ENCODE results near the gene KRTAP12-4. TPM values are rescaled to one million over a fixed set of nuclear protein-coding genes. Genes with fewer than 3 reads are reported as not detected.

KRTAP12-4 gene
- total and polyA plus RNA-seq, 9 of the 15 experiments (the other 6 are each of a cell fraction or from before 2014, with no cell fraction given) = not detected

DNA sequence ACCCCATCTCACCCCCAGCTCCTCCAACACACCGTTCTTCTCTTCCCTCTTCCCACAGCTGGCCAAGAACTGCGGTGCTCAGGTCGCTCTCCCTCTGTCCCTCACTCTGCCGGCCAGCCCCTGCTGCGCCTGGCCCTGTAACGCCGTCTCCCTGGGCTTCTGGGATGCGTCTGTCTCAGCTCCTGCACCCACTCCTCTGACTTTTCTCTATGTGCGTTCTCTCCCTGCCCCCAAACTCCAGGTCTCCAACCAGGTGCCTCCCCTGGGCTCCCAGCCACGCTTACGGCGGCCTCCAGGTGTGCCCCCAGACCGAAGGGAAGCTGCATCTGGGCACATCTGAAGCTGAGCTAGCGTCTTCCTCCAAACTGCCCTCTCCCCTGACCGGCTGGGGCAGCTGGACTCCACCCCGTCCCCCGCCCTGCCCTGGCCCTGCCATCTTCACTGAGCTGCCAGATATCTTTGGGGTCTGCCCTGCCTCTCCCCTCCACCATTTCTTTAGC is 45.1 kb upstream of the KRTAP12-4 start:
- no peak overlapping the region for H3K4me3 ChIP-seq
- no peak overlapping the region for H2AFZ ChIP-seq (ENCODE audit: low read depth, low read length)
- peaks cover 3% of the 10 kb centered on the region for H3K9me1 ChIP-seq (ENCODE audit: control insufficient read depth, insufficient read depth, low read length)
- intact Hi-C loops (cut with micrococcal nuclease) = no loop called here
- H4K20me1 ChIP-seq (replicated peaks; ENCODE audit: control insufficient read depth, insufficient read depth, low read length) = no peaks in the 10 kb centered on the region; the same call in 1 of the 2 replicates
- FAIRE-seq (no peak), ATAC-seq (peak; percentile 20; the same call in 1 of the 3 replicates), DNase-seq (ENCODE audit: extremely low read depth in 1 of 4, low spot score in 3 of 4) (peak in 1 of 4 experiments; percentile 4)
- H3K36me3 ChIP-seq (ENCODE audit: control insufficient read depth, insufficient read depth, low read length) = no peaks in the 10 kb centered on the region
- BruUV-seq (replicated peaks) = no TSS peak
- no peak overlapping the region for H3K4me2 ChIP-seq (ENCODE audit: insufficient read depth, low read length)
- H3K4me1 ChIP-seq (replicated peaks in 1 of 2; ENCODE audit: control insufficient read depth in 2 of 2, insufficient read depth in 2 of 2, low read length in 2 of 2) = 0 out of 5 replicates have a peak, but pooled peaks cover 0 to 7% of the 10 kb centered on the region in 2 experiments
- ChIA-PET CTCF (ENCODE audit: low intra/inter-chr PET ratio) (no interaction called here), POLR2A (interaction anchor here (1.1 to 1.2 kb wide), 2 partner anchors 9 to 27 kb away, joined by 3 read pairs; no protein-coding TSS in a partner anchor)
- in situ Hi-C loops (cut with MboI) = no loop called here
- no peak overlapping the region for H3K27ac ChIP-seq (ENCODE audit: extremely low read depth, low read depth, low read length)
- H3K9me3 ChIP-seq (replicated peaks; ENCODE audit: control insufficient read depth, insufficient read depth, low read depth, low read length) = no peaks in the 10 kb centered on the region
- no peaks in the 10 kb centered on the region for H3K79me2 ChIP-seq (ENCODE audit: control insufficient read depth, insufficient read depth, low read length)
- H3K9ac ChIP-seq (ENCODE audit: insufficient read depth in 1 of 2, low read depth in 2 of 2, low read length in 2 of 2) = no peak overlapping the region; a peak in 1 of 4 replicates
- peaks cover 46 to 92% of the 10 kb centered on the region in 2 experiments for H3K27me3 ChIP-seq (ENCODE audit: control insufficient read depth in 2 of 2, insufficient read depth in 2 of 2, low read length in 2 of 2)
- WGBS (ENCODE audit: insufficient coverage, low coverage, missing lambda C conversion rate) = 2% methylated on average over 16 of the region's 17 CpGs
- TF ChIP-seq ZNF239 (CRISPR knock-in tag; IDR thresholded peaks at IDR 0.05) = no peak
- TF ChIP-seq BHLHE40 (IDR thresholded peaks at IDR 0.05; ENCODE audit: low read length) = no peak
- TF ChIP-seq ARHGAP35 (IDR thresholded peaks at IDR 0.05; ENCODE audit: partially characterized antibody) = no peak
- TF ChIP-seq PYGO2 (tag; IDR thresholded peaks at IDR 0.05) = no peak
- TF ChIP-seq SMAD2 (IDR thresholded peaks at IDR 0.05; ENCODE audit: low read depth, low read length) = no peak
- no peak for TF ChIP-seq OTX1 (CRISPR knock-in tag; IDR thresholded peaks at IDR 0.05)
- no peak for TF ChIP-seq U2AF2 (optimal IDR thresholded peaks at IDR 0.05; ENCODE audit: low read depth, low read length)
- TF ChIP-seq KHSRP (IDR thresholded peaks at IDR 0.05) = no peak
- TF ChIP-seq ZSCAN32 (CRISPR knock-in tag; IDR thresholded peaks at IDR 0.05) = no peak
- no peak for TF ChIP-seq ZNF589 (CRISPR knock-in tag; IDR thresholded peaks at IDR 0.05; ENCODE audit: low read depth)
